Spleen (tissue), 7 donors: Measurements from ENCODE around the gene C8B.

ENCODE experiments used
- CTCF ChIP-seq, 11 experiments: fragments of 200-600 bp in 7 of 11; fragments of 450-650 bp in 4 of 11; sonication (generic) in 4 of 11; IDR thresholded peaks in 8 of 11; conservative IDR thresholded peaks in 3 of 11; 1 replicate in 7 of 11; 2 replicates in 4 of 11; pipeline versions ENCODE4 v1.4.0 to v1.8.0; 2016 to 2021; ENCODE audit warnings: antibody characterized with exemption in 11 of 11, inconsistent platforms in 4 of 11, mild to moderate bottlenecking in 1 of 11
- POLR2AphosphoS5 ChIP-seq, 3 donors: sonication (generic); formaldehyde crosslinking; IDR thresholded peaks; one replicate each; pipeline ENCODE4 v1.5.1; 2017; ENCODE audit warnings: antibody characterized with exemption in 3 of 3
- donor health status: DM: no; HTN: no; CAD: no; lungs with moderate emphysema.
- donor health status: DM: no; HTN: no; CAD: no.
- donor health status: DM: no; HTN: no; CAD: no.

DNA sequence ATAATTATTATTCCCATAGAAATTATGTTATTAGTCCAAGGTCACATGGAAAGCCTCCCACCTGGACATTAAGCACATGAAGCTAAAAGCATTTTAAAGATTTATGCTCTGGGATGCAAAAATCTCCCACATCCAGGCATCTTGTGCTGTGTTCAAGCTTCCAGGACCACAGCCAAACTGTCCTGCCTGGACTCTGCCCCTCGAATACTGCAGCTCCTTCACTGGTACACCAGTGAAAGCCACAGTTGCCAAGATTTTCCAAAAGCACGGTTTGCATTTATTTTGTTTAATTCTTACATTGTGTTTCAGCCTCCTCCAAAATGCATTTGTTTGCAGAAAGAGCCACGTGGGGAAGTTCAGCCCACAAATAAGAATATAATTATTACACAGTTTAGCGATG, 38.6 kb downstream of the C8B start:
- no peak for TF ChIP-seq CTCF (IDR thresholded peaks at IDR 0.05 in 8 of 11, conservative IDR thresholded peaks at IDR 0.05 in 3 of 11)
- no peak for TF ChIP-seq POLR2AphosphoS5 (IDR thresholded peaks at IDR 0.05)
